ENCODE measurements around the gene PRXL2B.
"Not testable (repeated sequence)": the region's sequence is repeated elsewhere in the genome, so short reads cannot be mapped to it uniquely, and the experiment has no call there.

PRXL2B gene

DNA sequence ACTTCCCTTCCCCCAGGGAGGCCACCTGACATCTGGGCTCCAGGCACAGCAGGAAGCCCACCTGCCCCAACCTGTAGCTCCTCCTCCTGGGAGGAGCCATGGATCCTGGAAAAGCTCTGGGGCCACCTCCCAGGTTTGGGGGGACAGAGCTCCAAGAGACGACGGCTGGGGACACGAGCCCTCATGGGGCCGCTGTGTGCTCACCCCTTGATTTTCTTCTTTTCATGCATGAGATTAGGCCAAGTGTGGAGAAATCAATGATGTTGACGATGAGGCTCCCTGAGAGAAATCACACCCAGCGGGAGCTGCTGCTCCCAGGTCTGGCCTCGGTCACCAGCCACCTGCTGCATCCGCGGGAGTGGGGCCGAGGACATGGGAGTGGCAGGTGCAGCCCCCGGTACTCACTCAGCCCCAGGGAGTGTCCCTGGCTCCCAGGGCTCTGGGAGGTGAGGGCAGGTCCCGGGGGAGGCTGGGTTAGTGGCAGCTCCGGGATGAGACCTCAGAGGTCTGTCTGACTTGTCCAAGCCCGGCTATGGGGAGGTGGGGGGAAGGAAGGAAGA lies 21.7 kb upstream of the PRXL2B start:
- DNase-seq: no peak

DNA sequence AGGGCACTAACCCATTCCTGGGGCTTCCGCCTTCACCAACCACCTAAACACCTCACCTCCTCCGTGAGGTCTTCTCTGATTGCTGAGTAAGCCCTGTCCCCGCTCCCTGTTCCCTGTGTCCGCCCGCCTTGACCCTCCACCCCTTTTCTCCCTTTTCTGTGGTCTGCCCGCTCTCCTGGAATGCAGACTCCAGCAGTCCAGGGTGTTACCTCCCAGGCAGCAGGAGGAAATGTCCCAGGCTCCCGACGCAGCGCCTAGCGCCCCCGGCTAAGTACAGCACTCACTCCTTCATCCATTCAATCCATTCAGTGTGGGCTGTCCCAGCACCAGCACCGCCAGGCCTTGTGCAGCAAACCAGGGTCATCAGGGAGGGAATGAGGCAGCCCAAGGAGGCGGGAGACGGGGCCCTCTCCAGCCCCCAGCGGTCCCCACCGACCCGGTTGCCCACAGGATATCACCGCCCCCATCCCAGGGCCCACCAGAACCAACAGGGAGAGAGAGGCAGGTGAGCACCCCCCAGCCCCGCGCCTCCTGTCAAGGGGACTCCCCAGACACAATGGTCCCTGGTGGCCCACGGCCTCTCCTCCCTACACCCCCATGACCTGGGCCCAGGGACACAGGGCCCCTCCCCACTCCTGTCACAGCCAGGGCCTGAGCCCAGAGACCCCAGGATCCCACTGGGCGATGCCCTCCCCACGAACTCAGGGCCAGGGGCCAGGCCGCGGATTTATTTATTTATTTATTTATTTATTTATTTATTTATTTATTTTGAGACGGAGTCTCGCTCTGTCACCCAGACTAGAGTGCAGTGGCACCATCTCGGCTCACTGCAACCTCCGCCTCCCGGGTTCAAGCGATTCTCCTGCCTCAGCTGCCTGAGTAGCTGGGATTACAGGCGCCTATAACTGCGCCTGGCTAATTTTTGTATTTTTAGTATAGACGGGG lies 20.2 kb upstream of the PRXL2B start:
- DNase-seq: no peak

DNA sequence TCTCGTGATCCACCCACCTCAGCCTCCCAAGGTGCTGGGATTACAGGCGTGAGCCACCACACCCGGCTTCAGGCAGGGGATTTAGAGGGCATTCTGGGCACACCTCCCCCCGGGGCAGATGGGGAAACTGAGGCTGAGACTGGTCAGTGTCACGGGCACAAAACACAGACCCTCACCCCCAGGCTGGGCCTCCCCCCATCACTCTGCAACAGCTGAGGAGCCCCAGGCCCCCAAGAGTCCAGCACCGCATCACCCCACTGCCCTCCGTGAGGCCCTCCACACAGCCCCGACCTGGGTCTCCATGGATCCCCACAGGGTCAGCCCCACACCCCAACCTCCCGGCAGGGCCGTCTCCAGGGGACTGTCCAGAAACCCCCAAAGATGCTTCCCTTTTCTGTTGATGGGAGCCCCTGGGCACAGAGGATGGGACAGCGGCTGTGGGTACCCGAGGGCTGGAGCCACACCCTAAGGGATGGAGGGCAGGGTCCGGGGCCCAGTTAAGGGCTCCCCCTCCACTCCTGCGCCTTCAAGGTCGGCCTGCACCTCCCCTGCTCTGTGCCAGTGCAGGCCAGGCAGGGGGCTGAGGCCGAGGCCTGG lies 19.4 kb upstream of the PRXL2B start:
- no peak for DNase-seq

DNA sequence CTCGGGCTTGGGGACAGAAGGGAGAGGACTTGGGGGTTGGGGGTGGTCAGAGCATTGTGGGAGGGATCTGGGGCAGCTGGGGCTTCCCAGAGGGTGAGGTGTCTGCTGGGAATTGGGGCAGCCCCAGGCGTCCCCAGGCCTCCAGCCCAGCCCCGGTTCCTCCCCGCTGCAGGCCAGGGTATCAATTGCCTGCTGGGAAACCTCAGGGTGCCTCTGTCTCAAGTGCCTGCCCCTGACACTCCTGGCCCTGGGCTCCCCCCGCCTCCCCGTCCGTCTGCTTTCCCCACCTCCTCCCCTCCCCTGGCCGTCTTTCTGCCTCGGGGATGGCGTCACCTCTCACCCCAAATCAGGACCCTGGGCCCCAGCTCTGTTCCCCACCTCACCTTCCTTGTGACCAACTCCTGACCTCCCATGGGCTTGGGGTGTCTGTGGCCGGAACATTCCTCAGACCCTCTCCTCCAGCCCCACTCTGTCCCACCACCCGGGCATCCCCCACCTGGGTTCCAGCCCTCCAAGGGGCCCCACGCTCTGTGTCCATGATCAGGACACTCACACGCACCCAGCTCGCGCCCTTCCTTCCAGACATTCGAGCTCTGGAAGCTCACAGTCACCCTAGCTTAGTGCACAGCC lies 18.3 kb upstream of the PRXL2B start:
- not testable (repeated sequence) for DNase-seq

DNA sequence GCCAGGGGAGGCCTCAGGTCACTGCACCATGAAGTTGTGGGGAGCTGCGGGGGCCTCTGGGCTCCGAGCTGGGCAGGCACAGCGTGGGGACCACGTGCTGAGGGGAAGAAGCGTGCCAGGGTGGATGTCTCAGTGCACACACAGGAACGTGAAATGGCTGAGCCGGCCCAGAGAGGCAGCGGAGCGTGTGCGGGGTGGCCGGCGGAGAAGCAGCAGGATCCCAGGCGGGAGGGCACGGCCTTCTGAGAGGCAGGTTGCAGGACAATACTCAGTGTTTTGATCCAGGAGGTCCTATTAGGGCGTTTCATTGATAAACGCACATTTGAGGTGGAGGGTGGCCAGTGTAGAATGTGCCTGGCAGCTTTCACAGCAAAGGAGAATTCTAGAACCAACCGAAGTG lies 17.5 kb upstream of the PRXL2B start:
- no peak for DNase-seq

DNA sequence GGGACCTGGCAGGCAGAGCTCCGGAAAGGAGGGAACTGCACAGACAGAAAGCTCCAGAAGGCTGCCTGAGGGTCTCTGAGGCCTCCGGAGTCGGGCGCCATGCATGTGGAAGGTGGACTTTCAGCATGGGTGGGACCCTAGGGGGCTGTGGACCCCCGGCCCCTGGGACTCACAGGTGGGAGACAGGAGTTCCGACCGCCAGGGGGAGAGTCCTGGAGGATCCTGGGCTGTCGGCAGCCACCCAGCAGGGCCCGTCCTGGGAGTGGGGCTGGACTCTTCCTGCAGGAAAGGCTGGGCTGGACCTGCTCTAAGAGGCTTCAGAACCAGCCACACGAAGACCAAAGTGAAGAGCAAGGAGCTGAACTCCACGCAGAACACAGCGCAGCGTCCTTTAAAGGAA lies 16.9 kb upstream of the PRXL2B start:
- DNase-seq: not testable (repeated sequence)

DNA sequence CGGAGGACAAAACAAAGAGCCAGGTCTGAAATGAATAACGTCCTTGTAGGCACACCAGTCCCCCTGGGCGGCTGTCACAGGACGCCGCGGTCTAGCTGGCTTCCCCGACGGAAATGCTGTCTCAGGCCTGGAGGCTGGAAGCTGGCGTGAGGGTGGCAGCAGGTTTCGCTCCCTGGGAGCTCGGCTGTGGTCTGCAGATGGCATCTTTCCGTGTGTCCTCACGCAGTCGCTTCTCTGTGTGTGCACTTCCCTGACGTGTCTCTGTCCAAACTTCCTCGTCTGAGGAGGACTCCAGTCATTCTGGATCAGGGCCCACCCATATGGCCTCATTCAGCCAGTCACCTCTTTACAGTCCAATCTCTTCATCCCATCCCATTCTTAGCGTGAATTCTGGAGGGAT lies 16.2 kb upstream of the PRXL2B start:
- DNase-seq: no peak

DNA sequence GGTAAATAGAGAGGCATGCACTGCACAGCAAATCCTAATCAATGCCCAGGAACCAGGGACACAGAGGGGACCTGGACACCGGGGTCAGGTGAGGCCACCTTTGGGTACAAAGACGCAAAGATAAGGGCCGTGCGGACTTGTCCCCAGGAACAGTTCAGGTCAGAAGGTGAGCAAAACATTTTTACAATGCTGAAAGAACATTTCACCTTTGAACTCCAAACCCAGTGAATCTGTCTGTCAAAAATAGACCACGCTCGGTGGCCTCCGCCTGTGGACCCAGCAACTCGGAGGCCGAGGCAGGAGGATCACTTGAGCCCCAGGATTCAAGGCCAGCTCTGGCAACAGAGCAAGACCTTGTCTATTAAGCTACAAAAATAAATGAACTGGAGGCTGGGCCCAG lies 15.2 kb upstream of the PRXL2B start:
- DNase-seq: no peak

DNA sequence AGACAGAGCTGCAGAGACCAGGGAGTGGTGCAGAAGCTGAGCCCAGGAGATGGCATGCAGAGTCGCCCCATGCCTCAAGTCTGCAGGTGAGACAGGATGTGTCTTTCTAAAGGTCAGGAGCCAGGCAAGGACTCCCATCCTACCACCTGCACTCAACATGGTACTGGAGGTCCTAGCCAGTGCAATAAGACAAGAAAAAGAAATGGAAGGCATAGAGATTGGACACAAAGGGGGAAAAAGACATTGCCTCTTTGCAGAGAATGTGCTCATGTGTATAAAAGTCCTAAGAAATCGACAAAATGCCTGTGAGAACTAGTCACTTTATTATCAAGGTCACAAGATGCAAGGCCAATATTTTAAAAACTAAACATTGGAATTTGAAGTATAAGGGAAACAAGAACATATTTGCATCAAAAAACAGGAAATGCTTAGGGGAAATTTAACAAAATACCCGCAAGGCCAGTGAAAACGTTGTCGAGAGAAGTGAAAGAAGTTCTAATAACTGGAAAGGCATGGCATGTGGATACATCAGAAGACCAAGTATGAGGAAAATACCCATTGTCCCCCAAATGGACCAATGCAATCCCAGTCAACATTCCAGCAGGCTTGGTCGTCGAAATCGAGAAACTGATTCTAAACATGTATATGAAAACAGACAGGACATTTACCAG lies 13.2 kb upstream of the PRXL2B start:
- DNase-seq: no peak

DNA sequence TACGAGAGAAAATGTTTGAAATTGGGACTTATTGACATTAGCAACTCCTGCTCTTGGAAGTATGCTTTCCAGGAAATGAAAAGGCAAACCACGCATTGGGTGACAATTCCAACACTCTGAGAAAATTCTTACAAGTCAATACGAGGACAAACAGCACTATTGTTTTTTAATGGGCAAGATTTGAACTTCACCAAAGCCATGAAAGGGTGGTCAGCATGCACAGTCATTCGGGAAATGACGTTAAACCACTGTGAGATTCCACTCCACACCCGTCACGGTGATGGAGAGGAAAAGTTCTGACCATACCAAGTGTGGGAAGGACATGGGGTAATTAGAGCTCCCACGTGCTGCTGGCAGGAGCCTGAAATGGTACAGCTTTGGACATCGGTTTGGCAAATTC lies 12.2 kb upstream of the PRXL2B start:
- DNase-seq: no peak

DNA sequence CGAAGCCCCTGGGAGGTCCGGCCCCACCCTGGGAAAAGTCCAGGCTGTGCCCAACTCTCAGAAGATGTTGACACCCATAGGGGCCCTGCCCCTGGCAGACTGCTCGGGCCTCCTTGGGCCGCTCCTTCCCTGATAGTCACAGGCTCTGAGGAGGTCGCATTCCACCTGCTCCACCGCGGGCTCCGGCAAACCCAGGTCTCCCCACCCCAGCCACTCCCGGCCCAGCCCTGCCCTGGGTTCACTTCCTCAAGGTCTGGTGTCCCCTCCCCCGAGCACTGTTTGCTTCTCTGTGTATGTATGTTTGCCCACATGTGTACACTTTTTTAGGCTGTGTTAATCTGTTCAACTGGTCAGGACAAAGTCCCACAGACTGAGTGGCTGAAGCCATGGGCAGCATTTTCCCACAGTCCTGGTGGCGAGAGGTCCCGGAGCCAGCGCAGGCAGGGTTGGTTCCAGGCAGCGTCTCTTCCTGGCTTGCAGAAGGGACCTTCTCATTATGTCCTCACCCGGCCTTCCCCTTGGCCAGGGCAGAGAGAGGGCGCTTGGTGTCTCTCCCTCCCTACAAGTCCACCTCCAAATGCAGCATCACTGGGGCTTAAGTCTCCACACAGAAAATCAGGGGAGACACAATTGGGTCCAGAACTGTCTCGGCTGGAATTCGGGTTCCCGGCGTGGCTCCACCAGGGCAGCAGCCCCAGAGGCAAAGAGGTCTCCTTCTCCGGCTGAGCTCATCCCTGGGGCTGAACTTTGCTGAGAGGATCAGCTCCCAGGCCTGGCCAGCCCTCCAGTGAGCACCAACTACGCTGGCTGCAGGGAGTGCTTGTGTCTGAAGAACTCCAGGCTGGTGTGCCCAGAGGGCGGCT lies 10.5 kb upstream of the PRXL2B start:
- DNase-seq: no peak

DNA sequence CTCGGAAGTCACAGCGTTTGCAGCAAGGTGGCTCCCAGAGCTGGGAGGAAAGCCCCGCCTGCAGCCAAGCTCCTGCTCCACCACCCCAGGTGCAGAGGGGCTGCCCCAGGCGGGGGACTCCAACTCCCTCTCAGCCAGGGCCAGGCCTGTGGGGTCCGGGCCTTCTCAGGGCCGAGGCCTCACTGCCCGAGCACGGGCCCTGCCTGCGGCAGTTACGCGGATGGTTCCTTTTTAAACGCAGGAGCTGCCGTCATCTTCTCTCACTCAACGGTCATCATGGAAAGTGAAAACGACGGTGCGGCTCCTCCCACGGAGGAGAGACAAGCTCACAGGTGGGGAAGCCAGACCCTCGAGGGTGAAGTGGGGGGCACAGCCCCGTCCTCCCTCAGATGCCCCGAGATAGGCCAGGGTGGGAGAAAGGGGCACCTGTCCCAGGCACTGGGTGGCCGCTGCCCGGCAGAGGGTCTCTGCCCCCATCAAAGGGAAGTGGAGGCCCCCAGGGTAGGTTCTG lies 9.0 kb upstream of the PRXL2B start:
- peak; percentile 64 to 76 for DNase-seq

DNA sequence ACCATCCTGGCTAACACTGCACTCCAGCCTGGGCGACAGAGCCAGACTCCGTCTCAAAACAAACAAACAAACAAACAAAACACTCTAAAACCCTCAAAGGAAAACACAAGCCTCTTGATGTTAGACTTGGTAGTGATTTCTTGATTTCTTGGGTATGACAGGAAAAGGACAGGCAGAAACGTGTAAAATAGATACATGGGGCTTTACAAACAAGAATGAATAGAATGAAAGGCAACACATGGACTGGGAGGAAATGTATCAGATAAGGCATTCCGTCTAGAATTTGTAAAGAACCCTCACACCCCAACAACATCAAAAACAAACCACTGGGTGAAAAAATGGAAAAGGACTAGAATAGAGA lies 7.8 kb upstream of the PRXL2B start:
- DNase-seq: no peak

DNA sequence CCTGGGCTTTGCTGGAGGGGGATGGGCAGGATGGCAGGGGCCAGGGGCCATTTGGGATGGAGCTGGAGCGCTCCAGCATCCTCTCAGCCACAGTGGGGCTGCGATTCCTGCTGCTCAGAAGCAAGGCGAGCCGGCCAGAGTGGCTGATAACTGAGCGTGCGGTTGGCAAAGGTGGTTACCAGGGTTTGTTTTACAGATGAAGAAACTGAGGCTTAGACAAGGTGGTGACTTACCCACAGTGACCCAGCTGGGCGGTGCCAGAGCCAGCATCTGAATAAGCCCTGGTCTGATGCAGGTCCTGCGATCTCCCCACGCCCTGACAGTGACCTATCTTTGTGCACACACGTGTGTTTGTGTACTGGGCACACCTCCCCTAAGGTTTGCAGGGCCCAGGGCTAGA lies 5.9 kb upstream of the PRXL2B start:
- DNase-seq: no peak

DNA sequence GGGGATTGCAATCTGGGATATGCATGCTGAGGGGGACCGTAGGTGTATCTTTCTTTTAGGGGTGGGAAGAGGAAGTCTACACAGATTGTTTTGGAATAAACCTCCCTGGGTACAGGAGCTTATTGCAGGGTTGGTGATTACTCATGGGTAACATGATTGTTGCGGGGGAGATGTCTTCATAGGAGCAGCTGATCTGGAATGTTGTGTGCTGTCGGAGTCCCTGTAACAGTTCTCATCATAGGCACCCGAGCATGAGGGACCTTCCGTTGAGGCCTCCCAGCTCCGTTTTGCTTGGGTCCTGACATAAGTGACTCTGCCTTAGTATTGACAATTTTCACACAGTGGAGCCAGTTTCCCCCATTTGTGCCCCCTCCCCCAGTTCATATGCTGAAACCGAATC lies 4.2 kb upstream of the PRXL2B start:
- DNase-seq: no peak

DNA sequence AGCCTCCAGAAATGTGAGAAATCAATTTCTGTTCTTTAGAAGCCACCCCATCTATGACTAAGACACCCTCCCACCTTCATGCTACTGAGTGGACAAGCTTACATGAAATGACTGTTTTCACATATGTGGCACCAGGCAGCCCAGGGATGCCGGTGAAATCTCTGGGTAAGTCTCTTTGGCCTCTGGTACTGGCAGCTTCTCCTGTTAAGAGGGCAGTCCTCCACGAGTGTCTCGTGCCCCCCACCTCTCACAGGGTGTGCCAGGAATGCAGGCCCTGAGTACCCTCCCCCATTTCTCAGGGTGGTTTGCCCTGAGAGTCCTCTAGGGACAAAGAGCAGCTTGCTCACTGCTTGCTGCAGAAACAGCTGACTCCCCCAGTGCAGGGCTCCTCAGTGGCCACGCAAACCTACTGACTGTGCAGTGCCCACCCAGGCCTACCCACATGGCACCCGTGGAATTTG lies 3.2 kb upstream of the PRXL2B start:
- DNase-seq: peak in 1 of 2 experiments; percentile 50

DNA sequence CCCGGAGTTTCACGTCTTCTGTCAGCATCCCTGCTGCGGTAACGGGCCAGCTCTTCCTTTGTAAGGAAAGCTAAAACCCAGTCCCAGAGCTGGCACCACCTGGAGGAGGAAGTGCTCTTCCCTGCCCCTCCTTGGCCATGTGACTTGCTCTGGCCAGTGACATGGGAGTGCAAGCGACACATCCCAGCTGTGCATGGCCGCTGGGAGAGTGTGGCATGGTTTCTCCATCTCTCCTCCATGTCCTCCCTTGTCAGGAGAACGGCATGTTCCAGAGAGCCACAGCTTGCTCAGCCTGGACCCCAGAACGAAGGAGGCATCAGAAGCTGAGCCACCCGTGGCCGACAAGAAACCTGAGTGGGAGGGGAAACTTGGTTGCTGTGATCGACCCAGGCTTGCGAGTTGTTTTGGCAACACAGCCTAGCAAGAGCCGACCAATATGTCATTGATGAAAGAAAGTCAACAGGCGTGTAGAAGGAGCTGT lies 2.7 kb upstream of the PRXL2B start:
- DNase-seq: peak in 1 of 2 experiments; percentile 52

DNA sequence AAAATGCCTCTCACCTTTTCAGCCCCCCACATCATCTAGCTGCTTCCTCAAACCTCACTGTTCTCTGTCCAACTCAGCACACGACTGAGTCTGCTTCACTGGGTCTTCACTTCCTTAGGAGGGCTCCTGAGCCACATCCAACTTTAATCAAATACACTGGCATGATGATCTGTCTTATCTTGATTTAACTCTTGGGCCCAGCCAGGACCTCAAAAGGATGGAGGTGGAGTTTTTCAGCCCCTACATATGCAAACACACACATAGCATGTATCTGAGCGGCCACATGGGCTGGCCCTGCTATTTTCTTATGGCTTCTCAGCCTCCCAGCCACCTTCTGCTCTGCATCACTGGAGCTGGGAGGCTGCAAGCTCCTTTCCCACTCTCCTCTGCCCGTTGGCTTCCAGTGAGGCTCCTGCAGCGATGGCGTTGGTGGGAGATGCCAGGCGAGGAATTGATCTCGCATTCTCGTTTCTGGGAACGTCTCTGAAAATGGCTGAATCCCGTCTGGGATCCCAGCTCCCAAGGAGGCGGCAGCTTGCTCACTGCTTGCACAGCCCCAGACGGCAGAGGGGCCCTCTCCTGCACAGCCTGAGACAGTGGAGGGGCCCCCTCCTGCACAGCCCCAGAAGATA lies 1.8 kb upstream of the PRXL2B start:
- DNase-seq: no peak

DNA sequence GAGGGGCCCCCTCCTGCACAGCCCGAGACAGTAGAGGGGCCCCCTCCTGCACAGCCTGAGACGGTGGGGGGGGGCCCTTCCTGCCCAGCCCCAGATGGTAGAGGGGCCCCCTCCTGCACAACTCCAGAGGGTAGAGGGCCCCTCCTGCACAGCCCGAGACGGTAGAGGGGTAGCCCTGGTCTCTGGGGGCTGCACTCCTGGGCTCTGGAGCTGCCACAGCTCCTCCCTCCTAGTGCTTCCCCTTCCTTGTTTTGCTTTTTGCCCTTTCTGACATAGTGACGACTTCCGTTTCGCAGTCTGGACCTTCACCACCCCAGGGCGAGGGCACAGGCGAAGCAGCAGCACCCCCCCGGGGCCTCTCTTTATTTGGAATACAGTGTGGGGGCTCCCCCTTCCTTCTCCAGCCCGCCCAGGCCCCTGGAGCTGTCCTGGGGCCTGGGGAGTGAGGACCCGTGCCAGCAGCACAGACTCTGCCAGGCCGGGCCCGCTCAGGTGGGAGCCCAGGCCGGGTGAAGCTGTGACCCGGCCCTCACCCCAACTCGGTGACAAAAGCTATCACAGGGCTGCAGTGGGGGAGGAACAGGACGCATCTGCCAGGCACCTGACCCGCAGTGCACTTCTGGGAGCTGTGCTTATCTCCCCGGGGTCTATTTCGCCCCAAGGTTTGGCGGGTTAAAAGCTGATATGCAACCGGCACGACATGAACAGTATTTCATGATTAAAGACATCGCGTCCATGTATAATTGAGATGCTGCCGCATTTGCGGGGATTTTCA lies 1.1 kb upstream of the PRXL2B start:
- DNase-seq: peak; percentile 69 to 76
